Psoas muscle (tissue), 8 donors: ENCODE results near the gene EXOC7. TPM values are rescaled to one million over a fixed set of nuclear protein-coding genes. Genes with fewer than 3 reads are reported as not detected.

Source experiments
- ATAC-seq, 4 donors: fragments of 200-7000 bp; cut with Tn5 transposase; one replicate each; pipeline ENCODE4 v1.9.1; 2020; ENCODE audit warnings: moderate library complexity in 3 of 4, mild to moderate bottlenecking in 2 of 4
- DNase-seq, 2 donors: peaks; one replicate each; pipeline ENCODE4 v3.0.0-alpha.2; 2020
- H3K27ac ChIP-seq: fragments of 200-600 bp; one replicate; pipeline ENCODE4 v1.8.0; 2022
- H3K27me3 ChIP-seq, 3 donors: fragments of 200-600 bp in 1 of 3; one replicate each; pipeline versions ENCODE4 v1.6.1 to v1.8.0; 2013 to 2022; ENCODE audit warnings: low read length in 2 of 3, mild to moderate bottlenecking in 2 of 3, moderate library complexity in 1 of 3; ENCODE audit not compliant: insufficient read depth in 3 of 3
- H3K36me3 ChIP-seq, 2 donors: fragments of 200-600 bp in 1 of 2; one replicate each; pipeline versions ENCODE4 v1.6.1 to v1.8.0; 2013 to 2022; ENCODE audit warnings: low read depth in 1 of 2, mild to moderate bottlenecking in 1 of 2, moderate library complexity in 1 of 2; ENCODE audit not compliant: insufficient read depth in 1 of 2
- H3K4me1 ChIP-seq: fragments of 200-600 bp; one replicate; pipeline ENCODE4 v1.8.0; 2022
- H3K4me3 ChIP-seq: fragments of 200-600 bp; one replicate; pipeline ENCODE4 v1.8.0; 2022; ENCODE audit warnings: mild to moderate bottlenecking
- H3K9me3 ChIP-seq: fragments of 200-600 bp; one replicate; pipeline ENCODE4 v1.8.0; 2022
- WGBS, 3 donors: extraction: QIAGEN DNeasy Blood & Tissue Kit; methylation state at CpG; one replicate each; pipeline versions ENCODE4 v1.1.6 to v1.1.7; 2013; 5-methylcytosine and 5-hydroxymethylcytosine counted together
- intact Hi-C, 2 donors: fragments of 100-400 bp; cut with DNase I; formaldehyde crosslinking; loops; one replicate each; pipeline versions ENCODE4 v1.11.0 to v1.14.2; 2022
- polyA plus RNA-seq, 3 donors: library from polyadenylated mRNA; stranded (reverse); fragments of 200-250 nt; gene quantifications; one replicate each; pipeline ENCODE4 v1.2.3, GENCODE V29; 2013
- total RNA-seq, 4 donors: library from RNA; stranded (reverse); fragmentation: NEBNext Ultra II Directional in 2 of 4; extraction: Animal tissue kit (Norgen Biotek cat#: 25700) in 2 of 4; gene quantifications; one replicate each; pipeline versions ENCODE4 v1.2.1 to v1.2.4, GENCODE V29; 2021 to 2023
- TF ChIP-seq, protein P1 (sequence below): fragments of 200-600 bp; IDR thresholded peaks from one replicate; pipeline ENCODE4 v1.8.0; 2022; ENCODE audit warnings: antibody characterized with exemption
- donor health status: healthy with polysubstance abuse.
- donor health status: DM: no; HTN: no; CAD: no; lungs with moderate emphysema.
- donor health status: Bipolar disorder and iron deficiency.
- donor health status: healthy.
- donor health status: DM: yes; HTN: yes; CAD: no.
- donor health status: DM: no; HTN: no; CAD: no.
- donor health status: DM: no; HTN: no; CAD: no.
- donor health status: DM: yes; HTN: yes; CAD: no.

EXOC7 gene
- total and polyA plus RNA-seq, 7 donors, result 26.3 to 61.0 (median 56.0) TPM

DNA sequence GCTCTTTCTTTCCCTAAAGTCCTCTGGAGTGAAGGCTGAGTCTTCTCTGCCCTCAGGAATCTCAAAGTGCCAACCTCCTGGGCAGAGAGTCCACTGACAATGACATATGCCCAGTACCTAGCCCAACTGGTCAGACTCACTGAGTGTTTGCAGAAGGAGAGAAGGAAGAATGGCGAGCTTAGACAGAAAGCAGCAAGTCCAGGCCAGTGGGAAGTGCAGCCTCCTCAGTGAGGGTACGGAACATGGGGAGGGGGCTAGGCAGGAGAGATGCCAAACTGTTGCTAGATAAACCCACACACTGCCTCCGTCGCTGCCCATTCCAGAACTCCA lies 678 bp downstream of the EXOC7 start:
- intact Hi-C loops, result no loop called here
- Histone ChIP-seq H3K4me3 (peak overlapping the region; percentile 88), H3K27me3 (no peaks in the 10 kb centered on the region), H3K36me3 (peaks cover 0 to 41% of the 10 kb centered on the region in 2 donors), H3K9me3 (no peaks in the 10 kb centered on the region), H3K27ac (peak overlapping the region; percentile 80), H3K4me1 (peaks cover 14% of the 10 kb centered on the region)
- TF ChIP-seq, protein P1, sequence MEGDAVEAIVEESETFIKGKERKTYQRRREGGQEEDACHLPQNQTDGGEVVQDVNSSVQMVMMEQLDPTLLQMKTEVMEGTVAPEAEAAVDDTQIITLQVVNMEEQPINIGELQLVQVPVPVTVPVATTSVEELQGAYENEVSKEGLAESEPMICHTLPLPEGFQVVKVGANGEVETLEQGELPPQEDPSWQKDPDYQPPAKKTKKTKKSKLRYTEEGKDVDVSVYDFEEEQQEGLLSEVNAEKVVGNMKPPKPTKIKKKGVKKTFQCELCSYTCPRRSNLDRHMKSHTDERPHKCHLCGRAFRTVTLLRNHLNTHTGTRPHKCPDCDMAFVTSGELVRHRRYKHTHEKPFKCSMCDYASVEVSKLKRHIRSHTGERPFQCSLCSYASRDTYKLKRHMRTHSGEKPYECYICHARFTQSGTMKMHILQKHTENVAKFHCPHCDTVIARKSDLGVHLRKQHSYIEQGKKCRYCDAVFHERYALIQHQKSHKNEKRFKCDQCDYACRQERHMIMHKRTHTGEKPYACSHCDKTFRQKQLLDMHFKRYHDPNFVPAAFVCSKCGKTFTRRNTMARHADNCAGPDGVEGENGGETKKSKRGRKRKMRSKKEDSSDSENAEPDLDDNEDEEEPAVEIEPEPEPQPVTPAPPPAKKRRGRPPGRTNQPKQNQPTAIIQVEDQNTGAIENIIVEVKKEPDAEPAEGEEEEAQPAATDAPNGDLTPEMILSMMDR, result no peak
- 1 to 2% (median 2%) methylated on average over 4 of the region's 4 CpGs for WGBS, 3 donors
- peak in 1 of 4 donors; percentile 9 for ATAC-seq
- no peak for DNase-seq

DNA sequence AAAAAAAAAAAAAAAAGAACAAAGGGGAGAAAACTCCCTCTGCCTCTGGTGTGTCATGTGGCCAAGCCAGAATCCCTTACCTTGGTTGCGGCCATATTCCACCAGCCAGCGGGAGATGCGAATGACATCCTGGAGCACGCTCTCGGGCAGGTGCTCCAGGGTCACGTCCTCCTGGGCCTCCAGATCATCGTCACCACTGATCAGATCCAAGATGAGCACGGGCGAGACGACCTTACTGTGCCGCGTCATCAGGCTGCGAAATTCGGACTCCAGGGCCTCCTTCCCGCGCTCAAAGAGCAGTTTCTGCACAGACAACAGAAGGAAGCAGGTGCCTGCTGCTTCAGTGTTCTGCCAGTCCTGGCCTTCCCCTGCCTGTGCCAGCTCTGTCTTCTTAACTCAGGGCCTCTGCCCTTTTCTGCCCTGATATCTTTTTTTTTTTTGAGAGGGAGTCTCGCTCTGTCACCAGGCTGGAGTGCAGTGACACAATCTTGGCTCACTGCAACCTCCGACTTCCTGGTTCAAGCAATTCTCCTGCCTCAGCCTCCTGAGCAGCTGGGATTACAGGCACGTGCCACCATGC lies 5.8 kb downstream of the EXOC7 start:
- Histone ChIP-seq H3K36me3 (peaks cover 0 to 92% of the 10 kb centered on the region in 2 donors), H3K4me1 (peaks cover 9% of the 10 kb centered on the region), H3K27ac (no peak overlapping the region), H3K4me3 (no peak overlapping the region), H3K27me3 (no peaks in the 10 kb centered on the region), H3K9me3 (no peaks in the 10 kb centered on the region)
- no peak for ATAC-seq
- TF ChIP-seq, protein P1, result no peak
- DNase-seq, result no peak
- intact Hi-C loops, result no loop called here
- WGBS, 3 donors, result 87 to 94% (median 90%) methylated on average over 19 of the region's 19 CpGs

DNA sequence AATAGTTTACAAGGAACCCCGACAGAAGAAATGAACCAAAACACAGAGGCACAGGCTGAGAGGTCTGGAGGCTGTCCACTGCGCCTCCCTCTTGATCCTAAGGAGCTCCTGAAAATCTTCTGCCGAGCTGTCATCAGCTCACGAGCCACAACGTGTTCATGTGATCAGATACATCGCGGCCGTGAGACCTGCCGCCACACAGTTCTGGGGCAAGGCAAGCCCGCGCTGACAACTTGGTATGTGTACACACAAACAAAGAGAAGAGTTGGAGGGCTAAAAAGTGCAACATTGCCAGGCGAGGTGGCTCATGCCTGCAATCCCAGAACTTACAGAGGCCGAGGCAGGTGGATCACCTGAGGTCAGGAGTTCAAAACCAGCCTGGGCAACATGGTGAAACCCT lies 7.6 kb downstream of the EXOC7 start:
- Histone ChIP-seq H3K9me3 (no peaks in the 10 kb centered on the region), H3K27ac (no peak overlapping the region), H3K4me3 (no peak overlapping the region), H3K27me3 (no peaks in the 10 kb centered on the region), H3K4me1 (no peaks in the 10 kb centered on the region), H3K36me3 (peaks cover 0 to 98% of the 10 kb centered on the region in 2 donors)
- TF ChIP-seq, protein P1, result no peak
- 84 to 93% (median 90%) methylated on average over 13 of the region's 13 CpGs for WGBS, 3 donors
- DNase-seq, result no peak
- intact Hi-C loops, result no loop called here
- ATAC-seq, result no peak

DNA sequence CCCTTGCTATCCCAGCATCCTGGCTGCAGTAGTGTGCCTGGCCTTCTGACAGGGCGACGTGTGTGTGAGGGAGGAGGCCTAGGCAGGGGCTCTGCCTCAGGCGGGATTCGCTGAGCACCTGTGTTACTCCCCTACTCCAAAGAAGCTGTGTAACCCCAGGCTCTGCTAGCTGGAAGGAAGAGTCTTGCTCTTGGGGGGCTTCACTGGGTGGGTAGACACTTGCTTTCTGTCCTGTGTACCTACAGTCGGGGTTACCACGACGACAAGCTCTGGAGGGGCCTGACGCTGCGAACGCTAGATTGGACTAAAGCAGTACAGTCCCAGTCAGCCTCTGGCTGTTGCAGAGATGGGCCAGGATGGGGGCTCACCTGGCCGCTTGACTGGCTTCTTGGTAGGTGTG lies 9.5 kb downstream of the EXOC7 start:
- ATAC-seq (no peak), DNase-seq (no peak)
- no peak overlapping the region for H3K4me3 ChIP-seq
- intact Hi-C loops, result no loop called here
- 84 to 96% (median 85%) methylated on average over 11 of the region's 11 CpGs for WGBS, 3 donors
- no peaks in the 10 kb centered on the region for H3K9me3 ChIP-seq
- TF ChIP-seq, protein P1, result no peak
- H3K4me1 ChIP-seq, result no peaks in the 10 kb centered on the region
- no peaks in the 10 kb centered on the region for H3K27me3 ChIP-seq
- peaks cover 0 to 98% of the 10 kb centered on the region in 2 donors for H3K36me3 ChIP-seq
- no peak overlapping the region for H3K27ac ChIP-seq
